ENCODE results near the gene EPHA7.

EPHA7 gene

GRCh38 chr6:93392797-93393196 is 26.6 kb downstream of the EPHA7 start:
- no peak for DNase-seq

- DNase-seq: no peak
Observed at GRCh38 chr6:93391965-93392364, 27.4 kb downstream of the EPHA7 start.

DNA sequence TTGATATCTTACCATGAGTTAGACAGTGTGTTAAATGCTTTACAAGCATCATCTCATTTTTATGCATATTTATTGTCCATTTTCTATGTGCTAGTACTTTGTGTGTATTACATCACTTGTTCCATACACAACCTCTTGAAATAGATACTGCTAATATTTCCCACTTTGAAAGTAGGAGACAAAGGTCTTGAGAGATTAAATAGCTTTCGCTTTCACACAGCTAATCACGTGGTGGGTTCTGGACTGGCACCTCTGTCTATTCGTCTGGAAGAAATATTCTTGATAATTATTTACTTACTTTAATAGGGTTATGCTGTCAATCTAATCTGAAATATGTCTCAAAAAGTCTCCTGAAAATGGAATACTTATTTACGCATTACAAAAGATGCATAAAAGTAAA is 30.2 kb downstream of the EPHA7 start:
- no peak for DNase-seq

DNA sequence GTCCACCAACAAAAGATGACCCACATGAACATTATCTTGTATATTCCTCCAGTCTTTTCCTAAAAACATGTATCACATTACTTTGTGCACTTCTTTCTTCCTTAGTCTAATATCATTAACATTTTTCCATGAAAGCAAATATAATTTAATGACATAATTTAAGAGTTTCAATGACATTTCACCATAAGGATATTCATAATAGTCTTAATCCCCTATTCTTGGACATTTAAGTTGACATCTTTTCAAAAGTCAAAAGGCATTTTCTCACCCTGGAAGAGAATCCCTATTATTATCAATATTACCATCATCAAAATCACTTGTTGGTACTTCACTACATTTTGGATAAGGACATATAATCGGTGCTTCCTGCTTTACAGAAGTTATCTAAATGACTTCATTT is 31.3 kb downstream of the EPHA7 start:
- no peak for DNase-seq

- no peak for DNase-seq
Observed at GRCh38 chr6:93376026-93376540, 43.3 kb downstream of the EPHA7 start.

DNA sequence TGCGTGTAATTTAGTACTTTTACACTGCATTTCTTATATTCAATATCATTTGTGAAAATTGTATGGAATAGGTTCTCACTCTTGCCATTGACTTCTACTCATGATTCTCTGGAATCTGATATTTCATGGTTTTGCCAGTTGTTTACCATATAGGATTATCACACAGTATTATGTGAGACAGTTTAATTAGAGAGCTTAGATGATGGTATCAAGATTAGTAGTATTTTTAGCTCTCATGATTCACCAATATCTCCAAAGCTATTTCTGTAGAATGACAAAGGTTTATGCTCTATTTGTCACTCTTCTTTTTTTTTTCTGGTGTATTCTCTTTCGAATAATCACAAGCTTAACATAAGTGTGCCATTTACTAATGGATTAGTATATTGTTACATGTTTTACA is 45.9 kb downstream of the EPHA7 start:
- no peak for DNase-seq

GRCh38 chr6:93371756-93372155 is 47.6 kb downstream of the EPHA7 start:
- DNase-seq: no peak

GRCh38 chr6:93369586-93370134 is 49.7 kb downstream of the EPHA7 start:
- DNase-seq: no peak

GRCh38 chr6:93366506-93366905 is 52.9 kb downstream of the EPHA7 start:
- DNase-seq: no peak

DNA sequence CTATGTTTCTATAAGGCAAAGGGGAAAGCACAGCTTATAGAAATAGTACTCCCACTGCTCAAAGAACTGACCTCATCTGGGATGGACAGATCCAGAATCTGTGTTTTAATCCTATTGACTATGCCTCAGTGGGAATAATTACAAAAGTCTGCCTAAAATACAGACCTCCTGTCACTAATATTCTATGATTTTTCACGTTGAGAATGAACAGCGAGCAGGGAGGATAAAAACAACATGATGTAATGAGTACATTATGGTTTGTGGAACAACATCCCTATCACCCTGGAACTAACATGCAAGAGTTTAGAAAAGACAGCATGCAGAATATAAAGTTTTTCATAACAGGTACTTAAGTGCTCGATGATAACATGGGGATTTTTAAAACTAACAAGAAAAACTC is 53.9 kb downstream of the EPHA7 start:
- no peak for DNase-seq

GRCh38 chr6:93358435-93358834 is 60.9 kb downstream of the EPHA7 start:
- no peak for DNase-seq

DNA sequence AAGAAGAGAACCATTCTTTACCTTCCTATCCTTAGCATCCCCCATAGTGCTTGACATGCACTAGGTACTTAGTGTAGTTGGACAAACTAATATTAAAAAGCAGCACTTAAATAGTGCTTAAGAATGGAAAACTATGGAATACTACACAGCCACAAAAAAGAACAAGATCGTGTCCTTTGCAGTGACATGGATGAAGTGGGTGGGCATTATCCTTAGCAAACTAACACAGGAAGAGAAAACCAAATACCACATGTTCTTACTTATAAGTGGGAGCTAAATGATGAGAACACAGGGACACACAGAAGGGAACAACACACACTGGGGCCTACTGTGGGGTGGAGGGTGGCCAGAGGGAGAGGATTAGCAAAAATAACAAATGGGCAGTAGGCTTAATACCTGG is 66.8 kb downstream of the EPHA7 start:
- no peak for DNase-seq

- DNase-seq: no peak
Observed at GRCh38 chr6:93351222-93351621, 68.1 kb downstream of the EPHA7 start.

GRCh38 chr6:93350774-93351173 is 68.6 kb downstream of the EPHA7 start:
- no peak for DNase-seq

- no peak for DNase-seq
Observed at GRCh38 chr6:93344333-93344835, 75.0 kb downstream of the EPHA7 start.

DNA sequence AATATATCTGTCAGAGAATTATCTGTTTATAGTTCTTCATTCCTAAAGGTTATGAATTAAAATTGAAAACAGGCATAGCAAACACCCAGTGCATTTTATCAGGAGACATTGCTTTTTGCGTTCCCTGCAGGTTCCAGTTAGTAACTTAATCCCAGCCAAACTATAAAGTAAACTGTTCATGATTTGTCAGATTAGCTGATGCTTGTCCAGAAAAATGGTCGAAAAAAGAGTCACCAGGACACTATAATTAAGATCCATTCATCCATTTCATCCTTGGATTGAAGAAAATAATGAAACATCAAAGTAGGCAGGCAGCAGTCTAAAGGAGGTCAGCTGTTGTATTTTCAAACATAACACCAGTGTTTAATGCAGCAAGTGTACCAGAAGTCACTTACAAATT is 75.9 kb downstream of the EPHA7 start:
- no peak for DNase-seq

- DNase-seq: no peak
Observed at GRCh38 chr6:93341900-93342613, 77.3 kb downstream of the EPHA7 start.

- DNase-seq: no peak
Observed at GRCh38 chr6:93337772-93338394, 81.5 kb downstream of the EPHA7 start.

GRCh38 chr6:93337014-93337413 is 82.3 kb downstream of the EPHA7 start:
- DNase-seq: no peak

DNA sequence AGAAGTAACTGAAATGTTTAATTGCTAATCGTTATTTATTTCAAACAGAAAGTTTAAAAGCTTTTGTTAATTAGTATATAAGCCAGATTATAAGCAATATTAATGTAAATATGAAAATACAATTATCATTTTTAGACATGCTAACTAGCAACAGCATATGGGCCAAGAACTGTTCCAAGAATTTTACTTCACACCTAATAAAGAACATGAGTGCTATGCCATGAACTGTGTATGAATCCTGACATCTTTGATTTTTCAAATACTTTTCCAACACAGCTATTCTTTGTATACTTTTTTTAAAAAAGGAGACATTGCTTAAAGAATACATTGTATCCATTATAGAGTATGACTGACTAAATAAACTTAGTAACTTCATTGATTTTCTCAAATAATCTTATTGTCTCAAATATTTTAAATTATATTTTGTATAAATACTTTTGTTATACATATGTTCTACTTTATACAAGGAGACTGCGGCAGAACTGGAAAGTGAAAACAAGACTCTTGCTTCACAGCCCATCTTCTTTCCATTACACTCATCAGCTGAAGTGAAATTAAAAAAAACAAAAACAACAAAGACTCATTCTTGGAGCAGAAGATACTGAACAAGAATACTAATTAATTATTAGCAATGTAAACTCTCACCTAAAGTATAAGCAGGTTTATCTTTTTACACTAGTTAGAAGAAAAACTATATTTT is 89.9 kb downstream of the EPHA7 start:
- DNase-seq: no peak

DNA sequence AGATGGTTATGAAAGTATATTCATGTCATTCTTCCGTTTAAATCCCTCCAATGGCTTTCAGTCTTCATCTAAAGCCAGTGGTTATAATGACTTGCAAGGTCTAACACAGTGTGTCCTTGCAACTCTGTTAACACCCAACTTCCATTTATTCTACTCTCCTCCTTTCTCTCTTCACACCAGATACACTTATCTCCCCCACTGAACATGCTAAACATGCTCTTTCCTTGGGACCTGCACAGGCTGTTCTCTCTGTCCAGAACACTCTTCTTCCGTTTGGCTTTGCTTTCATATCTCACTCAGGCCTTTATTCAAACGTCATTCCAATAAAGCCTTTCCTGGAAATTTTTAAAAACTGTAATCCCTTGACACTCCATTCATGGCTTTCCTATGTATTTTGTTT is 91.5 kb downstream of the EPHA7 start:
- no peak for DNase-seq

DNA sequence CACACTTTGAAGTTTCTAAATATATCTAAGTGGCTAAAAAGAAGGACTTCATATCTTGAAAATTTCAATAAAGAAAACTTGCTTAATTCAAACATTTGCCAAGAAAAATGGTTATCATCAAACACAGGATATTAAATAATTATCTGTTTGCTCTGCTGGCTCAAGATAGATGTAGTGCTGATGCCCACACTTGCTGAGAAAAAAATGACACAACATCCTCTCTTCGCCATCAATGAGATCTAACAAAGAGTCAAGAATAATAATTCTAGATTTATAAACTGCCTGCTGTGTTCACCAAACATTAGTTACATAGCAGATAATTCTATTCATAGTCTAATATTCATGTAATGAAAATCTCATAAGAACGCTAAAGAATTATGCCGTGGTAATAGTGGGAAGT is 93.6 kb downstream of the EPHA7 start:
- no peak for DNase-seq

DNA sequence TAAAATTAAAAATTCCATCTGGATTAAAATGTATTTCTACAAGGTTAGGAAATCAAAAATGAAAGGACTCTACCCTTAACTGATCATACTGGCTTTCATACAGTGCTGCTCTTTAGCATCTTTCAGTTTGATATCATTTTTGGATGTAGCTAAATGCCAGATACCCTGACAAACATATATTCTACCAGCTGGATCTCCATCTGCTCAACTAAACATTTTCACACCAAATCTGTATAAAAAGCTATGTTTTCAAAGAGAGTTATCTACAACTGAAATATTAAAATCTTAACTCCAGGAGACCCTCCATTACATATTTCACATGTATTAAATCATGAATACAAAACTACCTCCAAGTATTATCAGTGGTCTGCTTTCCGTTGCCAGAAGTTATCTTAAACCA is 95.7 kb downstream of the EPHA7 start:
- no peak for DNase-seq

DNA sequence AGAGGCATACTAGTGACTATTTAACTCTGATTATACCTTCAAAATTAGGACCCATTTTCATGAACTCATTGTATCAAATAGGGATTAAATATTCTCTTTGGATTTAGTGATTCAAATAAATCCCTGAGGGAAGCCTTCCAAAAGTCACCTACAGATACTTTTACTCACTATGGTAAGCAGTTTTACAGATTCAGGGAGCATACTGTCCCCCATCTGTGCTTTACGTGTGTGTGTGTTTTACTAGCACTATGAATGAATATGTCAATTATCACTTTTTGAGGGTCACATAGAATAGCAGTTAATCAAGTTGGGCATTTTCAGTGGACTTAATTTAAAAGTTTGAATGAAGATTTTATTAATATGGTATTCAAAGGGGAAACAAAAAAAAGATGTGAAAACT is 96.7 kb downstream of the EPHA7 start:
- no peak for DNase-seq

Measured in inflammatory macrophage treated with lipopolysaccharide for 1 hour (primary cell).